HG02763 (cell line): ENCODE results near the gene CRAT.
"Not testable (repeated sequence)": the region's sequence is repeated elsewhere in the genome, so short reads cannot be mapped to it uniquely, and the experiment has no call there.

Experiments used
- ATAC-seq: cut with Tn5 transposase; IDR thresholded peaks from one replicate; pipeline ENCODE4 v1.9.1; 2021; ENCODE audit warnings: mild to moderate bottlenecking, moderate library complexity; ENCODE audit not compliant: unreplicated experiment

Gene CRAT

GRCh38 chr9:129138476-129139232, 28.1 kb upstream of the CRAT start:
- no peak for ATAC-seq

- no peak for ATAC-seq
Measured at GRCh38 chr9:129138144-129138462, 27.5 kb upstream of the CRAT start.

GRCh38 chr9:129137292-129138143, 26.9 kb upstream of the CRAT start:
- ATAC-seq, result no peak

GRCh38 chr9:129136446-129137035, 25.9 kb upstream of the CRAT start:
- ATAC-seq, result no peak

- no peak for ATAC-seq
Measured at GRCh38 chr9:129135476-129135875, 24.9 kb upstream of the CRAT start.

GRCh38 chr9:129133082-129133481, 22.5 kb upstream of the CRAT start:
- ATAC-seq, result no peak

- ATAC-seq, result peak; percentile 56
Measured at GRCh38 chr9:129131300-129132145, 20.9 kb upstream of the CRAT start.

GRCh38 chr9:129130791-129131190, 20.2 kb upstream of the CRAT start:
- ATAC-seq, result no peak

GRCh38 chr9:129130271-129130670, 19.7 kb upstream of the CRAT start:
- not testable (repeated sequence) for ATAC-seq

GRCh38 chr9:129128689-129129088, 18.1 kb upstream of the CRAT start:
- no peak for ATAC-seq

- ATAC-seq, result no peak
Measured at GRCh38 chr9:129126749-129127618, 16.4 kb upstream of the CRAT start.

- no peak for ATAC-seq
Measured at GRCh38 chr9:129125478-129125877, 14.9 kb upstream of the CRAT start.

GRCh38 chr9:129124506-129125069, 14.0 kb upstream of the CRAT start:
- no peak for ATAC-seq

- not testable (repeated sequence) for ATAC-seq
Measured at GRCh38 chr9:129122976-129123375, 12.4 kb upstream of the CRAT start.

- ATAC-seq, result no peak
Measured at GRCh38 chr9:129122133-129122532, 11.5 kb upstream of the CRAT start.

- ATAC-seq, result no peak
Measured at GRCh38 chr9:129121483-129121882, 10.9 kb upstream of the CRAT start.

- ATAC-seq, result no peak
Measured at GRCh38 chr9:129118799-129119198, 8.2 kb upstream of the CRAT start.

- ATAC-seq, result no peak
Measured at GRCh38 chr9:129113645-129114304, 3.2 kb upstream of the CRAT start.

- not testable (repeated sequence) for ATAC-seq
Measured at GRCh38 chr9:129112526-129112925, 1.9 kb upstream of the CRAT start.
